Testis (tissue), 2 donors: ENCODE data around the gene SNX3.

Experiments used
- CTCF ChIP-seq, 3 experiments: fragments of 450-650 bp in 2 of 3; fragments of 200-600 bp in 1 of 3; sonication (generic) in 1 of 3; IDR thresholded peaks; one replicate each; pipeline ENCODE4 v1.5.1; 2016 to 2019; ENCODE audit warnings: antibody characterized with exemption in 3 of 3, mild to moderate bottlenecking in 2 of 3, moderate library complexity in 1 of 3
- POLR2A ChIP-seq: fragments of 450-650 bp; IDR thresholded peaks from one replicate; pipeline ENCODE4 v1.6.1; 2017; ENCODE audit warnings: antibody characterized with exemption, mild to moderate bottlenecking, moderate library complexity

GRCh38 chr6:108288742-108289141 lies 27.9 kb upstream of the SNX3 start:
- TF ChIP-seq CTCF (IDR thresholded peaks at IDR 0.05) (no peak), POLR2A (no peak)
